Measurements from ENCODE around the gene ARCN1.
A peak's percentile ranks its signal among the peaks of the same experiment; 100 is the strongest.

The ARCN1 gene

GRCh38 chr11:118572061-118572980 is at the start of gene ARCN1:
Gene ARCN1, plus strand, starts transcription at chr11:118572409. Its CDS starts 139 bp downstream, at chr11:118572548.
- peak; percentile 87 for ATAC-seq (ENCODE audit: low read depth)
- peak; percentile 68 for DNase-seq (ENCODE audit: low spot score in 2 of 2)
- peaks cover 3% of the 10 kb centered on the region for H3K36me3 Mint-ChIP-seq
- H3K4me1 Mint-ChIP-seq, result peaks cover 24% of the 10 kb centered on the region
- no peaks in the 10 kb centered on the region for H3K27me3 Mint-ChIP-seq
- peak within 1 kb of the TSS; percentile 91 for H3K4me3 Mint-ChIP-seq
- H3K27ac Mint-ChIP-seq, result peak within 1 kb of the TSS; percentile 93
- no peaks in the 10 kb centered on the region for H3K9me3 Mint-ChIP-seq

GRCh38 chr11:118522571-118523072 is 49.6 kb upstream of the ARCN1 start:
- no peak for DNase-seq (ENCODE audit: low spot score in 2 of 2)
- ATAC-seq (ENCODE audit: low read depth), result no peak
- Mint-ChIP-seq H3K4me3 (no peak overlapping the region), H3K4me1 (peaks cover 12% of the 10 kb centered on the region), H3K27me3 (no peaks in the 10 kb centered on the region), H3K36me3 (peaks cover 18% of the 10 kb centered on the region), H3K27ac (peak overlapping the region; percentile 14), H3K9me3 (no peaks in the 10 kb centered on the region)

GRCh38 chr11:118524356-118524755 is 47.9 kb upstream of the ARCN1 start:
- no peaks in the 10 kb centered on the region for H3K27me3 Mint-ChIP-seq
- peaks cover 18% of the 10 kb centered on the region for H3K36me3 Mint-ChIP-seq
- DNase-seq (ENCODE audit: low spot score in 2 of 2) (no peak), ATAC-seq (ENCODE audit: low read depth) (no peak)
- H3K4me1 Mint-ChIP-seq, result peaks cover 18% of the 10 kb centered on the region
- H3K27ac Mint-ChIP-seq, result peak overlapping the region; percentile 15
- no peak overlapping the region for H3K4me3 Mint-ChIP-seq
- no peaks in the 10 kb centered on the region for H3K9me3 Mint-ChIP-seq

- Mint-ChIP-seq H3K27me3 (no peaks in the 10 kb centered on the region), H3K27ac (peak overlapping the region; percentile 15), H3K9me3 (no peaks in the 10 kb centered on the region), H3K4me3 (no peak overlapping the region), H3K4me1 (peaks cover 20% of the 10 kb centered on the region), H3K36me3 (peaks cover 14% of the 10 kb centered on the region)
- no peak for ATAC-seq (ENCODE audit: low read depth)
- DNase-seq (ENCODE audit: low spot score in 2 of 2), result no peak
These were observed 47.3 kb upstream of the ARCN1 start for GRCh38 chr11:118524757-118525470.

GRCh38 chr11:118526688-118527087 is 45.5 kb upstream of the ARCN1 start:
- H3K27me3 Mint-ChIP-seq, result no peaks in the 10 kb centered on the region
- H3K4me1 Mint-ChIP-seq, result peaks cover 26% of the 10 kb centered on the region
- H3K4me3 Mint-ChIP-seq, result no peak overlapping the region
- no peaks in the 10 kb centered on the region for H3K9me3 Mint-ChIP-seq
- peaks cover 10% of the 10 kb centered on the region for H3K36me3 Mint-ChIP-seq
- no peak for ATAC-seq (ENCODE audit: low read depth)
- H3K27ac Mint-ChIP-seq, result peak overlapping the region; percentile 38
- DNase-seq (ENCODE audit: low spot score in 2 of 2), result no peak

- peaks cover 10% of the 10 kb centered on the region for H3K36me3 Mint-ChIP-seq
- no peak for ATAC-seq (ENCODE audit: low read depth)
- DNase-seq (ENCODE audit: low spot score in 2 of 2), result no peak
- H3K9me3 Mint-ChIP-seq, result no peaks in the 10 kb centered on the region
- H3K4me3 Mint-ChIP-seq, result no peak within 1 kb of the TSS
- H3K27me3 Mint-ChIP-seq, result no peaks in the 10 kb centered on the region
- peak within 1 kb of the TSS; percentile 38 for H3K27ac Mint-ChIP-seq
- H3K4me1 Mint-ChIP-seq, result peaks cover 29% of the 10 kb centered on the region
These were observed 45.1 kb upstream of the ARCN1 start, which contains the start of gene TTC36 for GRCh38 chr11:118527109-118527508. Gene TTC36, plus strand, starts transcription at chr11:118527474. Its CDS starts 21 bp downstream, at chr11:118527495.

GRCh38 chr11:118528511-118528910 is 43.7 kb upstream of the ARCN1 start:
- H3K27ac Mint-ChIP-seq, result no peak overlapping the region

GRCh38 chr11:118529584-118530175 is 42.5 kb upstream of the ARCN1 start:
- peaks cover 26% of the 10 kb centered on the region for H3K4me1 Mint-ChIP-seq
- ATAC-seq (ENCODE audit: low read depth), result no peak
- peak overlapping the region; percentile 89 for H3K27ac Mint-ChIP-seq

More at GRCh38 chr11:118528511-118528910, 43.7 kb upstream of the ARCN1 start:
- Mint-ChIP-seq H3K9me3 (no peaks in the 10 kb centered on the region), H3K4me1 (peaks cover 29% of the 10 kb centered on the region), H3K27me3 (no peaks in the 10 kb centered on the region), H3K36me3 (peaks cover 7% of the 10 kb centered on the region), H3K4me3 (no peak overlapping the region)
- no peak for DNase-seq (ENCODE audit: low spot score in 2 of 2)
- ATAC-seq (ENCODE audit: low read depth), result no peak

GRCh38 chr11:118530180-118530682 is 42.0 kb upstream of the ARCN1 start:
- ATAC-seq (ENCODE audit: low read depth) (no peak), DNase-seq (ENCODE audit: low spot score in 2 of 2) (no peak)
- H3K27ac Mint-ChIP-seq, result peak overlapping the region; percentile 89
- peak overlapping the region; percentile 87 for H3K4me3 Mint-ChIP-seq
- H3K27me3 Mint-ChIP-seq, result no peaks in the 10 kb centered on the region
- H3K36me3 Mint-ChIP-seq, result no peaks in the 10 kb centered on the region
- peaks cover 24% of the 10 kb centered on the region for H3K4me1 Mint-ChIP-seq
- no peaks in the 10 kb centered on the region for H3K9me3 Mint-ChIP-seq

More at GRCh38 chr11:118529584-118530175, 42.5 kb upstream of the ARCN1 start:
- DNase-seq (ENCODE audit: low spot score in 2 of 2), result no peak
- no peaks in the 10 kb centered on the region for H3K27me3 Mint-ChIP-seq
- no peaks in the 10 kb centered on the region for H3K9me3 Mint-ChIP-seq
- peak overlapping the region; percentile 87 for H3K4me3 Mint-ChIP-seq
- H3K36me3 Mint-ChIP-seq, result peaks cover 2% of the 10 kb centered on the region

GRCh38 chr11:118530683-118531596 is 41.3 kb upstream of the ARCN1 start, which contains the start of gene TMEM25:
Gene TMEM25, plus strand, starts transcription at chr11:118531192. Its CDS starts 610 bp downstream, at chr11:118531802.
- peak within 1 kb of the TSS; percentile 87 for H3K4me3 Mint-ChIP-seq
- H3K9me3 Mint-ChIP-seq, result no peaks in the 10 kb centered on the region
- H3K36me3 Mint-ChIP-seq, result no peaks in the 10 kb centered on the region
- no peaks in the 10 kb centered on the region for H3K27me3 Mint-ChIP-seq
- peak; percentile 90 for ATAC-seq (ENCODE audit: low read depth)
- peaks cover 24% of the 10 kb centered on the region for H3K4me1 Mint-ChIP-seq
- peak; percentile 47 to 70 for DNase-seq (ENCODE audit: low spot score in 2 of 2)
- peak within 1 kb of the TSS; percentile 89 for H3K27ac Mint-ChIP-seq

- Mint-ChIP-seq H3K27me3 (no peaks in the 10 kb centered on the region), H3K9me3 (no peaks in the 10 kb centered on the region)
- ATAC-seq (ENCODE audit: low read depth), result peak; percentile 12
These were observed 40.6 kb upstream of the ARCN1 start for GRCh38 chr11:118531597-118532084.

GRCh38 chr11:118532091-118532490 is 40.1 kb upstream of the ARCN1 start:
- Mint-ChIP-seq H3K4me1 (peaks cover 24% of the 10 kb centered on the region), H3K9me3 (no peaks in the 10 kb centered on the region), H3K36me3 (no peaks in the 10 kb centered on the region), H3K27ac (no peak overlapping the region), H3K27me3 (no peaks in the 10 kb centered on the region), H3K4me3 (peak overlapping the region; percentile 87)
- ATAC-seq (ENCODE audit: low read depth), result no peak
- DNase-seq (ENCODE audit: low spot score in 2 of 2), result no peak

More at GRCh38 chr11:118531597-118532084, 40.6 kb upstream of the ARCN1 start:
- H3K27ac Mint-ChIP-seq, result peak overlapping the region; percentile 33
- H3K4me3 Mint-ChIP-seq, result peak overlapping the region; percentile 87
- no peak for DNase-seq (ENCODE audit: low spot score in 2 of 2)
- no peaks in the 10 kb centered on the region for H3K36me3 Mint-ChIP-seq
- peaks cover 24% of the 10 kb centered on the region for H3K4me1 Mint-ChIP-seq

All from memory B cell (primary cell).